GM04504 (cell line): ENCODE data around the gene CTBP1.

Source experiments
- DNase-seq: peaks from one replicate; pipeline ENCODE4 v3.0.0-alpha.2; 2012; ENCODE audit warnings: low read depth

The CTBP1 gene

DNA sequence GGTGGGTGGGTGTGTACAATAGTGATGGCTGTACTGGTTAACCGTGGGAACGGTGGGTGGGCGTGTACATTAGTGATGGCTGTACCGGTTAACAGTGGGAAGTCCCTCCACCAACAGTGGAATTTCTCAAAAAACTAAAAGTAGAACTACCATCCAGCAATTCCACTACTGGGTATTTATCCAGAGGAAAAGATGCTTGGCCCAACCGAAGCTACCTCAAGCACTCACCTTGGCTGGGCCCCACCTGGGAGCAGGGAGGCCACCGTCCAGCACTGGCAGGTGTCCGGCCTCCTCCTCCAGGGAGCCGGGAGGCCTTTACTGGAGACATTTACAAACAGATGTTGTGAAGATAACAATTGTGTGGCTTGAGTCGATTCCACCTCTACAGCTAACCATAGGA lies 34.8 kb upstream of the CTBP1 start:
- DNase-seq, result no peak

- no peak for DNase-seq
Measured at GRCh38 chr4:1279253-1279652, 30.3 kb upstream of the CTBP1 start.

DNA sequence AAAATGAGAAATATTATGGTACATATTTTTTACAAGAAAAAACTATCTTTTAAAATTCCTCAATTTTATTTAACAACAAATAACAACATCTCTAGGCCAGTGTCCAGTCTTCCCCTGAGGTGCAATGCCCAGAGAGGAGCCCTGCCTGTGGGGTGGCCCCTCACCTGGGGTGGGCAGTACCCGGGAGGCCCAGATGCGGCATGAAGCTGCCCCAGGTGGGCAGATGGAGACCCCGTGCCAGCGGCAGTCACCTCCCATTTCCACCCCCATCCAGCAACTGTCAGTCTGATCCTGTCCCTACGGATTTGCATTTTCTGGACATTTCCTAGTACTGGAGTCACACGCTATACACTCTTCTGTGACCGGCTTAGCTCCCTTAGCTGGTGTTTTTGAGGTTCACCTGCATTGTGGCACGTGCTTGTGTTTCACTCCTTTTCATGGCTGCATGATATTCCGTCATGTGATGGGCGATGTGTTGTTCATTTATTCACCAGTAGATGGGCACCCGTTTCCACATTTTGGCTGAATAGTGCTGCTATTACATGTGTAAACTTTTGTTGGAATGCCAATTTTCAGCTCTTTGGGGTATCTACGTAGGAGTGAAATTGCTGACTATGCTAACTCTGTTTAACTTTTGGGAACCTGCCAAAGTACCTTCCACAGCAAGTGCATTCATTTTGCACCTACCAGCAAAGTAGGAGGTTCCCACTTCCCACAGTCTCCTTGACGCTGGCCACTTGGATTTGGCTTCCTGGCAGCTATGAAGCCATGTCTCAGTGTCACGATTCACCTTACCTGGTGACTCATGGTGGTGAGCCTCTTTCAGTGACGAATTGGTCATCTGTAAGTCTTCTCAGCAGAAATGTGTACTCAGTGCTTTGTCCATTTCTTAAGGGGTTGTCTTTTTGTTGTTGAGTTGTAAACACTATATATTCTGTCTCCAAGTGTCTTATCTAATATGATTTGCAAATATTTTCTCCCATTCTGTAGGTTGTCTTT lies 29.0 kb upstream of the CTBP1 start:
- DNase-seq, result no peak

DNA sequence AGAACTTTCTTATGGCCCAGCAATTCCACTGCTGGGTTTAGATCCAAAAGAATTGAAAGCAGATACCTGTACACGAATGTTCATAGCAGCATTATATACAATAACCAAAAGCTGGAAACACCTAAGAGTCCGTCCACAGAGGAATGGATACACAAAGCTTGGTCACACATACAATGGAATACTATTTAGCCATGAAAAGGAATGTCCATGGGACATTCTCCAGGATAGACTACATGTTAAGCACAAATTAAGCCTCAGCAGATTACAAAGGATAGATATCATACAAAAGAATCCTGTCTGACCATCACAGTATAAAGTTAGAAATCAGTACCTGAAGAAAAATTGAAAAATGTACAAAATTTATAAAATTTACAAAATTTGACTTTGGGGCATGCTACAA lies 28.1 kb upstream of the CTBP1 start:
- DNase-seq, result no peak

GRCh38 chr4:1274871-1275270 lies 25.9 kb upstream of the CTBP1 start:
- DNase-seq, result no peak

GRCh38 chr4:1271686-1272085 lies 22.8 kb upstream of the CTBP1 start:
- DNase-seq, result no peak

DNA sequence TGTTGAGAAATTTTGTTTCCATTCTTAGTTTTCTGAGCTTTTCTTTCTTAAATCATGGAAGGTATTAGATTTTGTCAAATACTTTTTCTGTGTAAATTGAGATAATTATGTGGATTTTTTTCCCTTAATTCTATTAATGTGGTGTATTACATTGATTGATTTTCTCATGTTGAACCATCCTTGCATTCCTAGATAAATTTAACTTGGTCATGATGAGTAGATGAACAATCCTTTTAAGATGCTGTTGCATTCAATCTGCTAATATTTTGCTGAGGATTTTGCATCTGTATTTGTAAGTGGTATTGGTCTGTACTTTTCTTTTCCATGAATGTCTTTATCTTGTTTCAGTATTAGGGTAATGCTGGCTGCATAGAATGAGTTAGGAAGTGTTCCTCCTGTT lies 20.3 kb upstream of the CTBP1 start:
- no peak for DNase-seq

GRCh38 chr4:1266881-1267763 lies 18.2 kb upstream of the CTBP1 start:
- DNase-seq, result no peak

DNA sequence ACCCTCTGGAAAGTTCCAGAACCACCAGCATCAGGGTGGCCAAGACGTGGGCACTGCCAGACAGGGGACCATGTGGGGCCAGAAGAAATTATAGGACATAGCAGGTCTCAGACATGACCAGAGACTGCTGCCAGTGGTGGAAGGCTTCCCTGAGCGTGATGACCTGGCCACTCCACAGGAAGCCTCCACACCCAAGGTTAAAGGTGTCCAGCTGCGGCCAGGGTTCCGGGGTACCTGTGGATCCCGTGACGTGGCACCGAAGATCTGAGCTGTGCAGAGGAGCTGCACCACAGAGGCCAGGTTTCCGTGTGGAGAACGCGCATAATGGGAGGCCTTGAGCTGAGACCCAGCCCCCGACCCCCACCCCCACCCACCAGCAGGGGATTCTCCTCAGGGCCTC lies 16.4 kb upstream of the CTBP1 start:
- DNase-seq, result no peak

- DNase-seq, result no peak
Measured at GRCh38 chr4:1264942-1265341, 16.0 kb upstream of the CTBP1 start.

- DNase-seq, result no peak
Measured at GRCh38 chr4:1261107-1261928, 12.4 kb upstream of the CTBP1 start.

DNA sequence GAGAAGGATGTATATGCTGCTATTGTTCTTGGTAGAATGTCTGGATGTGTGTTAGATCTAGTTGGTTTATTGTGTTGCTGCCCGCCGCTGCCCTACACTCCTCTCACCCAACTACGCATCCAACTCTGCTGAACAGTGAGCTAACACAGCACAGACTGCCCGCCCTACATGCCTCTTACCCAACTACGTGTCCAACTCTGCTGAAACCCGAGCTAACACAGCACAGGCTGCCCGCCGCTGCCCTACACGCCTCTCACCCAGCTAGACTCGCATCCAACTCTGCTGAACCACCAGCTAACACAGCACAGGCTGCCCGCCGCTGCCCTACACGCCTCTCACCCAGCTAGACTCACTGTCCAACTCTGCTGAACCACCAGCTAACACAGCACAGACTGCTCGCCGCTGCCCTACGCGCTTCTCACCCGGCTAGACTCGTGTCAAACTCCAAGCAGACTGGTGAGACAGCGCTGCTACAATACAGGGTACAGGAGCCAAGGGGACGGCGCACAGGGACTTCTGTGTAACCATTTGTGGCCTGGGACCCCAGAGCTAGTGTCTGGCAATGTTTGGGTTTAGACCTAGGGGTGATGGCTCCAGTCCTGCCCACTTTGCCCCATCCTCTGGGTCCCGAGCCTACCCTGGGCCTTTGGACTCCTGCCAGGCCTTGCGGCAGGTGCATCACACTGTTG lies 11.6 kb upstream of the CTBP1 start:
- DNase-seq, result no peak

- DNase-seq, result no peak
Measured at GRCh38 chr4:1259966-1260365, 11.0 kb upstream of the CTBP1 start.

- no peak for DNase-seq
Measured at GRCh38 chr4:1258457-1258856, 9.5 kb upstream of the CTBP1 start.

DNA sequence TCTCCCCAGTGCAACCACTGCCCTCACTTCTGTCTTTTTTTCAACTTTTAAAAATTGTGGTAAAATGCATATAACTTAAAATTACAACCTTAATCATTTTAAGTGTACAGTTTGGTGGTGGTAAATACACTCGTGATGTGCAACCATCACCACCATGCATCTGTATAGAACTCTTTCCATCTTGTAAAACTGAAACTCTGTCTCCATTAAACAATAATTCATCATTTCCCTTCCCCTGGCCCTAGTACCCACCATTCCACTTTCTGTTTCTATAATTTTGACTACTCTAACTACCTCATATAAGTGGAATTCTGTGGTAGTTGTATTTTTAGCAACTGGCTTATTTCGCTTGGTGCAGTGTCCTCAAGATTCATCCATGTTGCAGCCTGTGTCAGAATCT lies 6.8 kb upstream of the CTBP1 start:
- DNase-seq, result no peak

DNA sequence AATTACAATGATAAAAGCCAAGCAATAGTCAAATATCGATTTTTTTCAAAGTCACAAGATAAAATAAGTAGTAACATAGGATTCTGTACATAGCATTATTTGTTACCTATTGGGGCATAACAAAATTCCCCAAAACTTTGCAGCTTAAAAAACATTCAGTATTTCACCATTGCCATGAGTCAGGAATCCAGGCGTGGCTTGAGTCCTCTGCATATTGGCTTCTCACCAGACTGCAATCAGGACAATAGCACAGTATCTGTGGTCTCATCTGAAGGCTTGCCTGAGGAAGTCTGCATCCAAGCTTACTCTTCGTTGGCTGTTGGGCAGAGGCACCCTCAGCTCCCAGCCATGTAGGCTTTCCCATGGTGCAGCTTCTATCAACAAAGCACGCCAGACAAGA lies 6.2 kb upstream of the CTBP1 start:
- DNase-seq, result no peak

DNA sequence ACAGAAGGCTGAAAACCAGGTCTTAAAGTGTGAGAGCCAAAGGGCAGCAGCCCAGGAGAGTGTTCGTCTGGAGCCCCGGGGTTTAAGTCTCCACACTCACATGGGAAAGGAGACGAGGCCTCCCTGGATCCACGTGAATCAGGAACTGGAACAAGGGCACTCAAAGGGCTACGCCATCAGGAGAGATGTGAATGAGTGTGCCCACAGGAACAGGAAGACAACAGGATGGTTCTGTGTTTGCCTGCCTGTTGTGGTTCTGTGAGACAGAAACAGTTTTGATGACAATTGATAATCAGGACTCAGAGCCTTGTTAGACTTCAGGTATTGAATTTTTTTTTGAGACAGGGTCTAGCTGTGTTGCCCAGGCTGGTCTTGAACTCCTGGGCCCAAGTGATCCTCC lies 4.9 kb upstream of the CTBP1 start:
- no peak for DNase-seq

GRCh38 chr4:1252928-1253492 lies 4.1 kb upstream of the CTBP1 start:
- no peak for DNase-seq

- DNase-seq, result no peak
Measured at GRCh38 chr4:1251773-1252066, 2.8 kb upstream of the CTBP1 start.

DNA sequence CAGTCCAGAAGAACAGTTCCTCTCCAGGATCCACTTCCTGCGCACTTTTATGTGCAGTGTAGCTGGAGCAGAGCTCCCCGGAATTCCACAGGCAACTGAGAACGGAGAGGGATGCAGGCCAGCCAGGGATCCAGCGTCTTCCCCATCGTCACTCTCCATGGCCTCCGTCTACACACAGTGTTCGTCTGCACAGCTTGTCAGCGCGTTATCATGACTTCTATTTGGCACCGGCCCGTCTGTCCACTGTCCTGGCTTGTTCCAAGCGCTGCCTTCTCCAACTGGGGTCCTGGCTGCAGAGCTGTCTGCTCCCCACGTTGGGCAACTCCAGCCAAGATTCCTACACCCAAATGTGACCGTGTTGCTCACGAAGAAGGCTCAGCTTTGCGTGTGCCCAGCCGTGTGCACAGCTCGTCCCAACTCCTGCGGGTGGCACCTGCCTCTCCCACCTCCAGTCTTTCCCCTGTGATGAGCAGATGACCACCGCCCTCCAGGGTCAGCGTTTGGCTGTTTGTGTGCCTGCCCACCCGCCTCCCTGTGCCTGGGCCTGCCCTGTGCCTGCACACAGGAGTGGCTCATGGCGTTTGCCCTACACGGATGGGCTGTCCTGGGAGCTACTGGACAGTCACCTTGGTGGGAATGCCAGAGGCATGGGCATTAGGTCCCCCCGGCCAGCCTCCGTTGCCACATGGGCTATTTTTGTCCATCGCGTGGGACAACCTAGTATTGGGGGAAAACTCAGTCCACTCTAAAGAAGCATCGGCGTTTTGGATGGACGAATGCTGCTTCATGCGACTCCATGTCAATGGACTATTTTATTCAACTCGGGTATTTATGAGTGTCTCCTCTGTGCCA lies 2.2 kb upstream of the CTBP1 start:
- DNase-seq, result no peak

- no peak for DNase-seq
Measured at GRCh38 chr4:1250527-1250812, 1.5 kb upstream of the CTBP1 start.
